Eye (tissue), 1 donor: Measurements from ENCODE around the gene SMC5.
A peak's percentile ranks its signal among the peaks of the same experiment; 100 is the strongest.
"Not testable (repeated sequence)": the region's sequence is repeated elsewhere in the genome, so short reads cannot be mapped to it uniquely, and the experiment has no call there.

Experiments
- DNase-seq: peaks from one replicate; pipeline ENCODE4 v3.0.0-alpha.2; 2015

The SMC5 gene

GRCh38 chr9:70258692-70259511, at the start of gene SMC5:
Gene SMC5 (plus strand): TSS chr9:70258978. CDS start chr9:70259079, 101 bp downstream.
- DNase-seq, result peak; percentile 97

- no peak for DNase-seq
Observed at GRCh38 chr9:70217029-70217428, 41.7 kb upstream of the SMC5 start.

DNA sequence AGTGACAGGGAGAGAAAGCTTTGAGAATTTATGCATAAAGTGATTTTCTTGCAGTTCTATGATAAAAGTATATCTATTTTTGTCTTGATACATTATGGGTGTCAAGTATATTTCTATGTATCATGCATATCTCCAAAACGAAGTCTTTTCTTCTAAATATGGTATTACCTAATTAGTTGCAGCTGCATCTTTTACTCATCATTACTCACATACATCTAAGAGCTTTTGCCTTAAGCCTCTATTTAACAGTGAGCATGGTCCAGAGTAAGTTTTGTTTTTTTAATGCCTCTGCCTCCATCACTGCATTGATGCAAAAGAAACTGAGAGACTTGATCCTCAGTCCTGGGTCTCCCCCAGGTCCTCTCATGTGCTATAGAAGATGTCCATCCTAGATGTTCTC, 40.0 kb upstream of the SMC5 start:
- DNase-seq, result no peak

GRCh38 chr9:70220216-70220615, 38.6 kb upstream of the SMC5 start:
- no peak for DNase-seq

DNA sequence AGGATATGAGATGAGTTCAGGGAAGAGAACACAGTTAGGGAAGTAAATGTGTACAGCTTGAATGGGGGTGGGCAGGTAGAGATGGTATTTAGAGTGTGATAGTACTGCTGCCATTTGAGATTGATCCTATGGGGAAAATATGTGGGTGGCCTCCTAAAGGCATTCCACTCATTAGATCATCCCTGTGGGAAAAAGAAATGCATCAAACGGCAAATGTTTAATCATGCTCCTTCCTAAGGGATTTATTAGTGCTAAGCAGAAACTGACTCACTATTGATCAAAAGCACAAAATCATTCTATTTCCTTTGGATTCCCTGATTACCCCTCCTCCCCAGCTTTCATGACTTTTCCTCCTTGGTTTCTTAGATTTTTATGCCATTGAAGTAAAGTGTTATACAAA, 36.4 kb upstream of the SMC5 start:
- no peak for DNase-seq

- DNase-seq, result no peak
Observed at GRCh38 chr9:70228118-70228517, 30.7 kb upstream of the SMC5 start.

GRCh38 chr9:70228611-70229010, 30.2 kb upstream of the SMC5 start:
- DNase-seq, result peak; percentile 25

DNA sequence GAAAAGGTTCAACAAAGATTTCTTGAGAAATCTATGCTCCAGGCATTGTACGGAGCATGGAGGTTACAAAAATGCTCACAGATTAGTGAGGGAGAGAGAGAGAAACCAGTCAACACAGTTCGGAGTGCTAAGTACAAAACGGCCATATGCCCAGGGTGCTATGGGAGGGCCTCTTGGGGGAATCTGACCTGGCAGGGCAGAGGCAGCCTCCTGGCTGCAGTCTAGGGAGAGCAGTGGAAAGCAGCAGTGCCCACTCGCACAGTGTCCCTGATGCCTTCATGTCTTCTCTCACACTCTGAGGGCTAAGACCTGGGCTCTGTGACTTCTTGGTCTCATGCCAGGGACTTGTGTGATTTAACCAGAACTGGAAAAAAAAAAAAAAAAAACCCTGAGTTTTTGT, 29.8 kb upstream of the SMC5 start:
- DNase-seq, result peak; percentile 51

DNA sequence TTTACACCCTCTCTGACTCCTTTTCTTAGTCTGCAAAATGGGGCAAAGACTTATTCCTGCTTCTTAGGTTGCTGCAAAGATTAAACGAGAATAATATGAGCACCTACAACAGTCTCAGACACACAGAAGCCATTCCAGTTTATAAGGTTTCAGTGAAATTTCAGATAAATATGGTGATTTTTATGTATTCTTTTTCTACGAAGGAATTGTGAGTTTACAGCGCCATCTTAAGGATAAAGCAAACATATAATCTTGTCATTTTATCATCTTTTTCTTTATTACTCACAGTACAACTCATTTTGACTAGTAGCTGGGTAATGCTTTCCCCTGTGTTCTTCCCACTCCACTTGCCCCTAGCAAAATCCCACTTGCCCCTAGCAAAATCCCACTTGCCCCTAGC, 29.2 kb upstream of the SMC5 start:
- peak; percentile 51 for DNase-seq

DNA sequence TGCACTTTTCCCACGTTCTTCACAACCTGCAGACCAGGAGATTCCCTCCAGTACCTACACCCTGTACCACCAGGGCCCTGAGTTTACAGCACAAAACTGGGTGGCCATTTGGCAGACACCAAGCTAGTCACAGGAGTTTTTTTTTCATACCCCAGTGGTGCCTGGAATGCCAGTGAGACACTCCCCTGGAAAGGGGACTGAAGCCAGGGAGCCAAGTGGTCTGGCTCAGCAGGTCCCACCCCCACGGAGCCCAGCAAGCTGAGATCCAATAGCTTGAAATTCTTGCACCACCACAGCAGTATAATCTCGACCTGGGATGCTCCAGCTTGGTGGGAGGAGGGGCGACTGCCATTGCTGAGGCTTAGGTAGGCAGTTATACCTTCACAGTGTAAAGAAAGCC, 26.3 kb upstream of the SMC5 start:
- no peak for DNase-seq

DNA sequence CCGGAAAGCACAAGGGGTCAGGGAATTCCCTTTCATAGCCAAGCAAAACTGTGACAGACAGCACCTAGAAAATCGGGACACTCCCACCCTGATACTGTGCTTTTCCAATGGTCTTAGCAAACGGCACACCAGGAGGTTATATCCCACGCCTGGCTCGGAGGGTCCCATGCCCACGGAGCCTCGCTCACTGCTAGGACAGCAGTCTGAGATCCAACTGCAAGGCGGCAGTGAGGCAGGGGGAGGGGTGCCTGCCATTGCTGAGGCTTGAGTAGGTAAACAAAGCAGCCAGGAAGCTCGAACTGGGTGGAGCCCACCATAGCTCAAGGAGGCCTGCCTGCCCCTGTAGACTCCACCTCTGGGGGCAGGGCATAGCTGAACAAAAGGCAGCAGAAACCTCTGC, 24.6 kb upstream of the SMC5 start:
- not testable (repeated sequence) for DNase-seq

- DNase-seq, result not testable (repeated sequence)
Observed at GRCh38 chr9:70245952-70246351, 12.8 kb upstream of the SMC5 start.

- no peak for DNase-seq
Observed at GRCh38 chr9:70250221-70250620, 8.6 kb upstream of the SMC5 start.

GRCh38 chr9:70255486-70255885, 3.3 kb upstream of the SMC5 start:
- peak; percentile 22 for DNase-seq

DNA sequence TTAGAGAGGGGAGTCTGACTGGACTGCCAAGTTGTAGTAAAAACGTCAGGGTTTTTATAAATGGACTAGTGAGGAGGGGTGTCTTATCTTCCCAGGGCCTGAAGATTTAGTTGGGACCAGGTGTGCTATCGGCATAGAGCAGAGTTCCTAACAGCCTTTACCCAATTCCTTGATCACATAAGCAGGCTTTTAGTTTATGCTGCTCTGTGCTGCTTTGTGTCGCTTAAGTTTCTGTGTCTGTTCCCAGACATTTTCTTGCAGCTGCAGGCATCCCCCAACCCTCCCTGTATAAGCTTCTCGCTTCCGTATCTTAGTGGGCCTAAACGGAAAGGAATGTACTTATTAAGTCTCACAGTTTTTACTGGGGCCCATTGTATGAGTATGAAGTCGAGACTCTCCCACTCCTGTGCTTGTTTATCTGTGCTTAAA, 2.6 kb upstream of the SMC5 start:
- DNase-seq, result peak; percentile 72

DNA sequence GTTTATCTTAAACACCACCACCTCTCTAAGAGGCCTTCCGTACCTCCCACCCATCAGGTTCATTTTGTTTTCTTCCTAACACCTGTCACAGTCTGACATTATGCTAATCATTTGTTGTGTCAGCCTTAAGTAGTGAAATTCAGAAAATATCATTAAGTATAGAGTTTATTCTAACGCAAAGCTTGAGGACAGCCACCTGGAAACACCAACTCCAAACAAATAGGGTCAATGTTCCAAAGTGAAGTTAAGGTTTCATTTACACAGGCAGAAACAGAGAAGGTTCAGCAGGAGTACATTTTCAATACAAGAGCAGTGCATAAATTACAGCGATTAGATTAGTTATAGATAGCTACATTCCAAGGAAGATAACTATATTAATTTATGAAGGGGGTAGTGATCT, 1.3 kb upstream of the SMC5 start:
- DNase-seq, result peak; percentile 30

DNA sequence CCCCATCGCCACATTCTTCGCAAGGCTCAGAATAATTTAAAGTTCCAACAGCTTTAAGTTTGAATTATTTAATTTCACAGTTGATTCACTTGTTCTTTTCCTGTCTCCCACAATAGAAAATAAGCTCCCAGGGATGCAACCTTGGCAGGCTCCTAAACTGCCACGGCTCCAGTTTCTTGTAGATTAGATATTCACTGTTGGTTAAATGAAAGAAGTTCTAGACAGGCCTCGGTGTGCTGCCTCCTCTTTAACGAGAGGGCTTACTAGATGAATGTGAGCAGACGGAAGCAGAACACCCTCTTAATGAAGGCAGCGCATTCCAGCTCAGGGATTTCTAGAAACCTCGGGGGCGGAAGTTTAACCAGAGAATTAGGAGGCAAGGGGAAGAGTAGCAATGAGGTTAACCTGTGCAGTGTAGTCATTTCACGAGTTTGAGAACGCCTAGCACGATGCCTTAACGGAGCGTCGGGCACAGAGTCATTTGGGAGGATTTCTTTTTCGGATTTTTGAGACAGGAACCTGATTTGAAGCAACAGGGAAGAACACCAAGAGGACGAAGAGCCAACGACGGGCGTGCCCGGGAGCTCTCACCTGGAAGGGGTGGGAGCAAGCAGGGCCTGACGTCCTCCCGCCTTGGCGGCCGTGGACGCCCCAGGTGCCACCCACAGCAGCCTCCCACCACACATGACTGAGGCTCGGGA, 637 bp upstream of the SMC5 start:
- DNase-seq, result peak; percentile 89

GRCh38 chr9:70259512-70259802, 679 bp downstream of the SMC5 start:
- DNase-seq, result no peak

- DNase-seq, result no peak
Observed at GRCh38 chr9:70260007-70260443, 1.2 kb downstream of the SMC5 start.

GRCh38 chr9:70260606-70261005, 1.8 kb downstream of the SMC5 start:
- DNase-seq, result no peak

DNA sequence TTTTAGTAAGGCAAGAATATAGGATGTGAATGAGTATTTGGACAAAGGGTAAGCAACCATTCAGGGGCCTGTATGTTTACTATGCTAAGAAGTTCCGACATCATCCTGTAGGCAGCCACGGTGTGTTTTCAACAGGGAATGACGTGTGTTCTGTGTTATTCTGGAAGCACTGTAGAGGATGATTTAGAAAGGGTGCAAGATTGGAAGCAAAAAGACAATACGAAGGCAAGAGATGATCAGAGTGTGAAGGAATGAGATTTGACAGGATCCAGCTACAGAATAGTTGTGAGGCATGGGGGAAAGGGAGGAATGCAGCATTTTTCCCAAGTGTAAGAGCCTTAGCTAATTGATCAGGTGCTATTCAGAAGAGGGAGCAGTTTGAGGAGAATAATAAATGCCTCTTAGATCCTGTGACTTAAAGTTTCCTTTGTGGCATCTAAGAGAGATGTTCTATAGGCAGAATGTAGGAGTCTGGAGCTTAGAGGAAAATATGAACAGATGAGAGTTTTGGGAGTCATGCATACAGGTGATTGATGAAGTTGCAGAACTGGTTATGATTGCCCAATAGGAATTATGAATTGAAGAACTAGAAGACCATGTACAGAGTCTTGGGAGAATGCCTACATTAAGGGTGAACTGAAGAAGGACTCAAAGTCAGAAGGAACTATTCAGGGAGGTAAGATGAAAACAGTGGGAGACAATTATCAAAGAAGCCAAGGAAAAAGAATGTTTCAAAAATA, 2.5 kb downstream of the SMC5 start:
- peak; percentile 17 for DNase-seq

DNA sequence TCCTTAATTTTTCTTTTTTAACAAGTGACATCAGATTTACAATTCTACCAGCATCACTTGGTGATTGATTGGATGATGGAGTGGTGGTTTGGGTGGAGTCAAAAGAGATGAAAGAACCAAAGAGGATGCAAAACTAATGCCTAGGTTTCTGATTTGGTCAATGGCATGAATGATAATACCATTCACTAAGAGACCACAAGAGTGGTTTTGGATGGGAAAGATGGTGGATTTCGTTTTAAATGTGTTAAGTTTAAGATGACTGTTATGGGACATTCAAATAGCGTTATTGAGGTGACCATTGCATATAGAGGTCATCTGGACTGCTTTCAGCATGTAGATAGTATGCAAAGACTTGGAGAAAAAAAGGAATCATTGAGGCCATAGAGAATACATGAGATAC, 3.6 kb downstream of the SMC5 start:
- no peak for DNase-seq

- no peak for DNase-seq
Observed at GRCh38 chr9:70262948-70263347, 4.2 kb downstream of the SMC5 start.

DNA sequence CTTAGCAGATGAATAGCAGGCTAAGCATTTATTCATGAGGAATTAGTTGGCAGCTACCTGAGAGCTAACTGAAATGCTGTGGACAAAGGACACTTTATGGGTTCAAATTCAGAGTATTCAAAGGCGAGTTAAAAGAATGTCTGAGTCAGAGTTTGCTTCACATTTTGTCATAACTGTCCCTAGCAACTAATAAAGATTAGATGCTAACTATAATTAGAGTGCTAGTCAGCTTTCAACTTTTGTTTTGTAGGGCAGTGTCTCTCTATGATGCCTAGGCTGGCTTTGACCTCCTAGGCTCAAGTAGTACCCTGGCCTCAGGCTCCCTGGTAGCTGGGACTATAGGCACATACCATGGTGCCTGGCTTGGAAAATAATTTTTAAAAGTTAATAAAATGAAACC, 4.6 kb downstream of the SMC5 start:
- DNase-seq, result no peak
